Activated gamma-delta T cell treated with anti-CD3 and anti-CD28 coated beads, Interleukin-2, amount 50 U/mL, for 16 hours (primary cell): Measurements from ENCODE around the gene COL4A2.

Experiments
- DNase-seq: peaks from one replicate; pipeline ENCODE4 v3.0.0-alpha.2; 2020; ENCODE audit warnings: low read depth

COL4A2 gene

DNA sequence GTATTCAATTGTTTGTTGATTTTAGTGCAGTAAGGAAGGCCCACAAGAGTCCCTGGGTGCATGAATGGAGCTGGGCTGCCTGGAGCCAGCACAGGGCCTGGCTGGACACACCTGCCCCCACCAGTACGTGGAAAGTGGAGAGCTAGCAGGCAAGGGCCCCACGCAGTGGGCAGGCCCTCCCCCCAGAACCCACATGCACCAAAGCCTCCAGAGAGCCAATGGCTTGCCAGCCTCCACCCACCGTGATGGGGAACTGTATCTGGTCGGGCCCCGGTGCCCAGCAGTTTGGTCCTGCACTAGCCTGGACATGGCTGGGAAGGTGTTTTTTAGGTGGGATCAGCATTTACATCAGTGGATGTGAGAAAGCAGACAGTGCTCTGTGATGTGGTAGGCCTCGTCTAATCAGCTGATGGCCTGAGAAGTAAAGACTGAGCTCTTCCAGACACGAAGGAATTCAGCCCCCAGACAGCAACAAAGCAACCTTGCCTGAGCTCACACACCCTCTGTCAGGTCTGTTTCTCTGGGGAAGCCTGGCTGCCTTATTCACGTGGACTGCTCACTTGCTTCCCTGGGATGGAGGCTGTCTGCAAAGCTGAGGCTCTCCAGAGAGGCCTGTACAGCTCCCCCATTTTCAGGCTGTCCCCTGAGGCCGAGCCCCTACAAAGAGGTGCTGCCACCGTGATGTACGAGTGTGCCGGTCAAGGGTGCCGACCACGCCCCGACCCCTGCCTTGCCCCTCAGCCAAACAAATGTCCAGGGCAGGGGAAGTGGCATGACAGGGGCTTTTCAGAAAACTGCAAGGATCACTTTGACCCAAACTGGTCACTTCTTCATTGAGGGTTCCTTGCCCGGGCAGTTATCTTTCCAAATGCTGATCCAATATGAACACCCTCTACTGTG lies 226.9 kb downstream of the COL4A2 start:
- no peak for DNase-seq

DNA sequence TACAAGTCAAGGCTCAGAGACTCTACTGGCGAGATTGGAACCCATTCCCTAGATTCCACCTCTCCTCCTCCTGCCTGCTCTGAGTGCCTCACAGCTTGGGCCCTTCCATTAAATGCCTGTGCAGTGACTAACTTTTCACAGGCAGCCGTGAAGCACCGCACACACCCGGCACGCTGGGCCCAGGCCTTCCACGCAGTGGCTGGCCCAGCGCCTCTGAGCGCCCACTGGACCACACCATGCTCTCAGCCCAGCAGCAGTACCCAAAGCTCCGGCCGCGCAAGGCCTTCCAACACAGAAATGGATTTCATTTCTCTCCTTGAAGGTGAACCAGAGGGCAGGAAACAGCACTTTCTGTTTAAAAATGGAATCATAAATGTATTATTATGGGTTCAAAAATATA lies 228.4 kb downstream of the COL4A2 start:
- no peak for DNase-seq

- DNase-seq: no peak
Observed at GRCh38 chr13:110536006-110536693, 229.1 kb downstream of the COL4A2 start.

DNA sequence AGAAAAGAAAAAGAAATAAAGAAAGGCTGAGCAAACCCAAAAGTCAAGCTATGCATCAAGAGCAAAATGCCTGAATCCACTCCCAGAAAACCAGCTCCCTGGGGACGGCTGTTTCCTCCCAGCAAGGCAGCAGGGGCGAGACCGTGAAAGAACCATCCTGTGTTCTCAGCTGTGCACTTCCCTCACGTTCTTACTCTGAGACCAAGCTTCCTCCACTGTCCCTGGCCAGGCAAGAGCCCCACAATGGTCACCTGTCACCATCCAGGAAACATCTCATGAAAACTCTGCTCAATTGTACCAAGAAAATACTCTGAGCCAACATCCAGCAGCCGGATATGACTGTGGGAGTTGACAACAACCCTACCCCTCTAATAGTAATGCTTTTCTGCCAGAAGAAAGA lies 231.5 kb downstream of the COL4A2 start:
- no peak for DNase-seq

DNA sequence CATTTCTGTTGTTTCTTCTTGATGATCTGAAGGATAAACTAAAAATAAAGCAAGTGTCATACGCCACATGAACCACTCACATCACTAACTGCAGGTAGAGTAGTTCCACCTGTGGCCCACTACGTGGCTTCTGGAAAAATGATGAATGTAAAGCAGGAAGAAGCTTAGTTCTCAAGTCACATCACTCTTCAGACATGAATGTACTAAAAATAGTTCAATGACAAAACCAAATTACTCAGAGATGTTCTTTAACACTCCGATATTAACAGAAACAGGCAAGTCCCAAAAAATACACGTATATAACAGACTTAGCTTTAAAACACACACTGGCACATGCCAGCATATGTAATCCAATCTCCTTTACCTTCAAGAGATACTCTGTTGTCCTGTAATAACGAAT lies 232.8 kb downstream of the COL4A2 start:
- no peak for DNase-seq

DNA sequence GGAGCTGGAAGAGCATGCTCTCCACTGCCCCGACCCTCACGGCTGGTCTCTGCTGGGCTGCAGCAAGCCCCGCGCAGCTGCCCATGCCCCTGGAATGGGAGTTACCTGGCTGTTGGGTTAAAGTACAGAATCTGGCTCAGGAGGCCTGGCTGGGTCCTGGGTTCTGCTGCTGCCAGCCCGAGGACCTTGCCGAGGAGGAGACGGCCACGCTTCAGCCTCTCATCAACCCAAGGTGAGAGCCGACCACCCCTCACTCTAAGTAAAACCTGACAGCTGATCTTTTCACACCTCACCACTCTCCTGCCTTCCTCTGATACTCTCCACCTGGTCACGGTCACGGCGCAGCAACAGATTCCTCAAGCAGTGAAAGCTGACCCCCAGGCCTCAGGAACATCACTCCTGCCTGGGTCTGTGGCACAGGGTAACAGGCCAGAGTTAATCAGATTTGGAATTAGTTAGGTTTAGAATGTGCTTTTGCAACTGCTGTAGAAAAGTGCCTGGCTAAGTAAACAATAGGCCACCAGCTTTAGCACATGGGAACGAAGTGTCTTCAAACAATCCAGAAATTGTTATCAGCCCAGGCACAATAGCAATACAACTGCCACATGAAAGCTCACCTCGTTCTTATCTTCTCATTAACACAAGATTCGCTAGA lies 233.9 kb downstream of the COL4A2 start:
- DNase-seq: no peak

DNA sequence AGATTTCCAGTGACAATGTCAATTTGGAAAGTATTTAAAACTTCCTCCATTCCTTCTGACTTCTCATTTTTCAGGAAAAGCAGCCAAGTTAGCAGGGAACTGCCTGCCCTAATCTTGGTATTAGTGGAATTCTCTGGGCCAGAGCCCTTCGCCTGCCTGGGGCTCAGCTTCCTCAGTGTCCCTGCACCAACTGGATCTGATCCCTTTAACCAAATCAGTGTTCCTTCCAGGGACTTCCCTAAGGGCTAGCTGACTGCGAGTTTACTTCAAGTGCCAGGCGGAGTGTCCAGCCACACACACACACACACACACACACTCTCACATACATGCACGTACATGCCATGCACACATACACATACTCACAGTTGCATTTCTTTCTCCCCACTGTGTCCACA lies 234.4 kb downstream of the COL4A2 start:
- DNase-seq: no peak

GRCh38 chr13:110542169-110542796 lies 235.2 kb downstream of the COL4A2 start:
- DNase-seq: no peak

- no peak for DNase-seq
Observed at GRCh38 chr13:110546378-110546777, 239.3 kb downstream of the COL4A2 start.

- no peak for DNase-seq
Observed at GRCh38 chr13:110546926-110547325, 239.8 kb downstream of the COL4A2 start.

DNA sequence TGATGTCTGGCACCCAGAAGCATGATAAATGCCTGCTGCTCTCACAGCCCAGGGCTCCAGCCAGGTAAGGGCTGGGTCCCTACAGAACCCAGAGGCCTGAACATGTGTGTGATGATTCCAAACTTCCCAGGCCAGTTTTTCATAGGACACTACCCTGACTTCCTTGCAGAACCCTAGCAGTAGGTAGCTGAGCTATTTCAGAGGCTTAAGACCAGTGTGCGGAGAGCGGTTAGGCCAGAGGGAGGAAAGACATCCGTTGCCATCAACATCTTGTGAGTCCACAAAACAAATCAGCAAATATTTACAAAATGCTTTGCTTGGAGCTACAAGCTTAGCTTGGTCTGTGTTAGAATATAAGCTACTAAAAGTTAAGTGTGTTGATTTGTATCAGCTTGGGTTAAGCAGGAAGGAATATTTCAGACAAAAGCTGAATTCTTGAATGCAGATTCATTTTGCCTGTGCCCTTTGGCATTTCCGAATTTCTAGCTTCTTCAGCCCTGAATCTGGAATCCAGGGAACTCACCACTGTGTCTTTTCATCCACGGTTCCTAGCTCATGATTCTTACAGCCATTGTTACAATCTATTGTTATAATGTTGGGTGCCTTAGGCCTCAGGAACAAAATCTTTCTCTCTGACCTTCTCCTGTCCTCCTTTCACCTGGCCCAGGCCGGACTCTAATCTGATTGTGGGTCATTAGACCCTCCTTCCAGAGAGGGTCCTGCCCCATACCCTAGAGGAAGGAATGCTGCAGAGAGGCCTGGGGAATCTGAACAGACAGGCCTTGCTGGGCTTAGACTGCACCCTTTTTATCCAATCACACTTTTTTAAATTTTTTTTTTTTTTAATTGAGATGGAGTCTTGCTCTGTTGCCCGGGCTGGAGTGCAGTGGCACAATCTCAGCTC lies 242.1 kb downstream of the COL4A2 start:
- no peak for DNase-seq

GRCh38 chr13:110549795-110550160 lies 242.7 kb downstream of the COL4A2 start:
- no peak for DNase-seq

GRCh38 chr13:110551284-110551683 lies 244.2 kb downstream of the COL4A2 start:
- DNase-seq: no peak

GRCh38 chr13:110552767-110553166 lies 245.7 kb downstream of the COL4A2 start:
- DNase-seq: no peak

- DNase-seq: no peak
Observed at GRCh38 chr13:110553417-110553816, 246.3 kb downstream of the COL4A2 start.

DNA sequence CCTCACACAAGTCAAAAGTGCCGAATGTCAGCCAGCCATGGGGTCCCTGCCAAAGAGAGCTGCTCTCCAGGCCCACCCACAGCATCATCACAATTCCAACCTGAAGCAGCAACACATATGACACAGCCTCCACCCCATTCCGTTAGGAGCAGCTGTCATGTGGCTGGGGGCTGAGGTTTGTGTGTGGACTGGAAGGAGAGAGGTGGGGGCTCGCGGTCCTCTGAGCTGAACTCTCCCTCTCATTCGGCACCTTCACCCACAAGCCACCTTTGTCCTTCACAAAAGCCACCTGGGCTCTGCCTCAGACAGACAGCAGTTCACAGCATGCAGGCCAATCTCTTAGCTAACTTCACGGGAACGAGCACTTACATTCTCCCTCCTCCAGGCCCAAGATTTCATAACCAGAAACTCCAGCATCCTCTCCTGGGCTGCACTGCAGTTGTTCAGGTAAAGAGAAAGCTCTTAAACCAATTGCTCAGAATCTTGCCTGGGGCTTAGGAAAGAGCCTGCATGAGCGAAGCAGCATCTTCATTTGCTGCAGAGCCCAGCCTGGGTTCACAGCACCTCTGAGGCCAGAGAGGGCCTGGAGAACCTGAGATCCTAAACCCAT lies 247.2 kb downstream of the COL4A2 start:
- no peak for DNase-seq

DNA sequence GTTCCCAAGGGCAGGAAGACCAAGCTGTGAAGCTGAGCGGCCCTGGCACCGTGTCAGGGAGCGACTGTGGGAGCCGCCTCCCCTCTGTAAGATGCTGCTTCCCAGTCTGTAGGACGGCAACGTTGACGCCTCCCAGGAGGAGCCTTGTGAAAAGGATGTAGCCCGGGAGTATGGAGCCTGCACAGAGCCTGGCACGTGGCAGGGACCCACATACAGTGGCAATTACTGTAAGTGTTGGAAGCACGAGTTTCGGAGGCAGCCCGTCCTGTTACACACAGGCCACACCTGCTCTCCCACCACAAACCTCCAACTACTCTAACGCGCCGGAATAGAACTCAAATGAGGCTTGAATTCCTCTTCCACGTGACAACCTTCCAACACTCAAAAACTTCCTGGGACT lies 247.9 kb downstream of the COL4A2 start:
- DNase-seq: no peak

- no peak for DNase-seq
Observed at GRCh38 chr13:110555601-110556223, 248.6 kb downstream of the COL4A2 start.

- DNase-seq: no peak
Observed at GRCh38 chr13:110556224-110556606, 249.1 kb downstream of the COL4A2 start.

GRCh38 chr13:110557082-110557481 lies 250.0 kb downstream of the COL4A2 start:
- no peak for DNase-seq
